SK-N-SH treated with all-trans-retinoic acid at 6 μM for 48 hours (cell line): ENCODE measurements around the gene KCTD20.

Source experiments
- ATAC-seq: fragments of 200-7000 bp; cut with Tn5 transposase; 3 replicates; pipeline ENCODE4 v1.9.1; 2020; ENCODE audit warnings: mild to moderate bottlenecking, moderate library complexity
- ARNTL ChIP-seq: fragments of 450-650 bp; formaldehyde crosslinking; IDR thresholded peaks from 2 replicates; pipeline ENCODE4 v1.5.0; 2020; ENCODE audit warnings: low read depth, mild to moderate bottlenecking, moderate library complexity, borderline replicate concordance
- BACH2 ChIP-seq: fragments of 250-450 bp; sonication (Bioruptor Pico); IDR thresholded peaks from 2 replicates; pipeline ENCODE4 v1.9.0; 2021; ENCODE audit warnings: mild to moderate bottlenecking, borderline replicate concordance
- CSDC2 ChIP-seq: fragments of 250-450 bp; sonication (Bioruptor Pico); IDR thresholded peaks from 2 replicates; pipeline ENCODE4 v1.5.0; 2020; ENCODE audit warnings: mild to moderate bottlenecking, moderate library complexity
- CSRNP3 ChIP-seq: fragments of 250-450 bp; sonication (Bioruptor Pico); IDR thresholded peaks from 2 replicates; pipeline ENCODE4 v1.5.1; 2021; ENCODE audit warnings: mild to moderate bottlenecking, moderate library complexity
- GLIS3 ChIP-seq: fragments of 250-450 bp; sonication (Bioruptor Pico); IDR thresholded peaks from 2 replicates; pipeline ENCODE4 v1.5.0; 2020; ENCODE audit warnings: mild to moderate bottlenecking, moderate library complexity
- ISL1 ChIP-seq: fragments of 250-450 bp; sonication (Bioruptor Pico); IDR thresholded peaks from 2 replicates; pipeline ENCODE4 v2.1.2; 2022; ENCODE audit warnings: mild to moderate bottlenecking, moderate library complexity
- OSR1 ChIP-seq: fragments of 250-450 bp; sonication (Bioruptor Pico); IDR thresholded peaks from 2 replicates; pipeline ENCODE4 v1.8.0; 2022; ENCODE audit warnings: moderate library complexity, mild to moderate bottlenecking, inconsistent platforms
- RARB ChIP-seq: fragments of 250-450 bp; sonication (Bioruptor Pico); IDR thresholded peaks from 2 replicates; pipeline ENCODE4 v1.8.0; 2021; ENCODE audit warnings: mild to moderate bottlenecking, moderate library complexity
- TCF4 ChIP-seq: fragments of 250-450 bp; sonication (Bioruptor Pico); IDR thresholded peaks from 2 replicates; pipeline ENCODE4 v1.8.0; 2021; ENCODE audit warnings: mild to moderate bottlenecking, moderate library complexity, borderline replicate concordance
- TOX ChIP-seq: fragments of 250-450 bp; sonication (Bioruptor Pico); IDR thresholded peaks from 2 replicates; pipeline ENCODE4 v1.8.0; 2021; ENCODE audit warnings: mild to moderate bottlenecking, moderate library complexity, borderline replicate concordance
- ZC3H10 ChIP-seq: fragments of 250-450 bp; sonication (Bioruptor Pico); IDR thresholded peaks from 2 replicates; pipeline ENCODE4 v1.5.1; 2021; ENCODE audit warnings: mild to moderate bottlenecking, moderate library complexity
- ZFP30 ChIP-seq: fragments of 450-650 bp; formaldehyde crosslinking; IDR thresholded peaks from 2 replicates; pipeline ENCODE4 v1.5.0; 2022; ENCODE audit warnings: mild to moderate bottlenecking, moderate library complexity
- ZNF70 ChIP-seq: fragments of 450-650 bp; formaldehyde crosslinking; IDR thresholded peaks from 2 replicates; pipeline ENCODE4 v1.5.0; 2020; ENCODE audit warnings: mild to moderate bottlenecking, moderate library complexity
- ZNF8 ChIP-seq: fragments of 450-650 bp; formaldehyde crosslinking; IDR thresholded peaks from 2 replicates; pipeline ENCODE4 v1.5.0; 2020; ENCODE audit warnings: mild to moderate bottlenecking, moderate library complexity
- TF ChIP-seq, protein P1 (sequence below): fragments of 250-450 bp; sonication (Bioruptor Pico); IDR thresholded peaks from 2 replicates; pipeline ENCODE4 v1.5.1; 2020; ENCODE audit warnings: low read depth, mild to moderate bottlenecking, moderate library complexity
- TF ChIP-seq, protein P2 (sequence below): fragments of 250-450 bp; sonication (Bioruptor Pico); IDR thresholded peaks from 2 replicates; pipeline ENCODE4 v1.8.0; 2021; ENCODE audit warnings: low read depth, mild to moderate bottlenecking, moderate library complexity, borderline replicate concordance
- TF ChIP-seq, protein P3 (sequence below): fragments of 250-450 bp; sonication (Bioruptor Pico); IDR thresholded peaks from 2 replicates; pipeline ENCODE4 v1.5.0; 2020; ENCODE audit warnings: mild to moderate bottlenecking, moderate library complexity
- TF ChIP-seq, protein P4 (sequence below): fragments of 250-450 bp; sonication (Bioruptor Pico); IDR thresholded peaks from 2 replicates; pipeline ENCODE4 v1.8.0; 2020; ENCODE audit warnings: mild to moderate bottlenecking, moderate library complexity, borderline replicate concordance

KCTD20 gene

GRCh38 chr6:36501686-36502085 lies 58.9 kb downstream of the KCTD20 start:
- no peak for TF ChIP-seq ZNF8 (CRISPR knock-in tag)
- TF ChIP-seq CSDC2: no peak
- TF ChIP-seq CSRNP3 (CRISPR knock-in tag): no peak
- peak; percentile 38; the same call in 1 of the 2 replicates for TF ChIP-seq ISL1
- no peak for TF ChIP-seq GLIS3 (CRISPR knock-in tag)
- ATAC-seq: no peak

DNA sequence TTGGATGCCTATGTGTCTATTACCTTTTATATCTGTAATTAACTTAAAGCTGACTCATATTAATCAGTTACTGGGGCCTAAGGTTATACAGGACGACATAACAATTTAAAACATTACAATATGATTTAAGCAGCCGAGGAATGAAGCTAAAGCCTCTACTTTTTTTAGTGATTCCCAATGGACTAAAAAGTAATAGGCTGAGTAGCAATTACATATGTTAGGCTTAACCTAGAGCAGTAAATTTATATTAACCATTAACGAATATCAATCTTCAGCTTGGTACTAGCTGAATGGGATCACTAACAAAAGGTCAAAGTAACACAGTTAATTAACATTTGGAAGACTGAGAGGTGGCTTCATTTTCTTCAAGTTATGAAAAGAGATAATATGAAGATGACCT lies 61.4 kb downstream of the KCTD20 start:
- no peak for ATAC-seq

GRCh38 chr6:36504982-36505381 lies 62.2 kb downstream of the KCTD20 start:
- ATAC-seq: no peak

More for the DNA sequence above, 61.4 kb downstream of the KCTD20 start:
- TF ChIP-seq ZFP30 (CRISPR knock-in tag) (no peak), ISL1 (no peak), TOX (CRISPR knock-in tag) (no peak), RARB (CRISPR knock-in tag) (no peak), ZC3H10 (CRISPR knock-in tag) (no peak), ZNF70 (CRISPR knock-in tag) (no peak), BACH2 (no peak), CSRNP3 (CRISPR knock-in tag) (no peak), ARNTL (CRISPR knock-in tag) (no peak), GLIS3 (CRISPR knock-in tag) (no peak), TCF4 (CRISPR knock-in tag) (no peak), CSDC2 (no peak), OSR1 (no peak)
- TF ChIP-seq, protein P1, sequence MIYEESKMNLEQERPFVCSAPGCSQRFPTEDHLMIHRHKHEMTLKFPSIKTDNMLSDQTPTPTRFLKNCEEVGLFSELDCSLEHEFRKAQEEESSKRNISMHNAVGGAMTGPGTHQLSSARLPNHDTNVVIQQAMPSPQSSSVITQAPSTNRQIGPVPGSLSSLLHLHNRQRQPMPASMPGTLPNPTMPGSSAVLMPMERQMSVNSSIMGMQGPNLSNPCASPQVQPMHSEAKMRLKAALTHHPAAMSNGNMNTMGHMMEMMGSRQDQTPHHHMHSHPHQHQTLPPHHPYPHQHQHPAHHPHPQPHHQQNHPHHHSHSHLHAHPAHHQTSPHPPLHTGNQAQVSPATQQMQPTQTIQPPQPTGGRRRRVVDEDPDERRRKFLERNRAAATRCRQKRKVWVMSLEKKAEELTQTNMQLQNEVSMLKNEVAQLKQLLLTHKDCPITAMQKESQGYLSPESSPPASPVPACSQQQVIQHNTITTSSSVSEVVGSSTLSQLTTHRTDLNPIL (CRISPR knock-in tag): no peak
- TF ChIP-seq, protein P2, sequence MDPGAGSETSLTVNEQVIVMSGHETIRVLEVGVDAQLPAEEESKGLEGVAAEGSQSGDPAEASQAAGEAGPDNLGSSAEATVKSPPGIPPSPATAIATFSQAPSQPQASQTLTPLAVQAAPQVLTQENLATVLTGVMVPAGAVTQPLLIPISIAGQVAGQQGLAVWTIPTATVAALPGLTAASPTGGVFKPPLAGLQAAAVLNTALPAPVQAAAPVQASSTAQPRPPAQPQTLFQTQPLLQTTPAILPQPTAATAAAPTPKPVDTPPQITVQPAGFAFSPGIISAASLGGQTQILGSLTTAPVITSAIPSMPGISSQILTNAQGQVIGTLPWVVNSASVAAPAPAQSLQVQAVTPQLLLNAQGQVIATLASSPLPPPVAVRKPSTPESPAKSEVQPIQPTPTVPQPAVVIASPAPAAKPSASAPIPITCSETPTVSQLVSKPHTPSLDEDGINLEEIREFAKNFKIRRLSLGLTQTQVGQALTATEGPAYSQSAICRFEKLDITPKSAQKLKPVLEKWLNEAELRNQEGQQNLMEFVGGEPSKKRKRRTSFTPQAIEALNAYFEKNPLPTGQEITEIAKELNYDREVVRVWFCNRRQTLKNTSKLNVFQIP (CRISPR knock-in tag): no peak
- TF ChIP-seq, protein P3, sequence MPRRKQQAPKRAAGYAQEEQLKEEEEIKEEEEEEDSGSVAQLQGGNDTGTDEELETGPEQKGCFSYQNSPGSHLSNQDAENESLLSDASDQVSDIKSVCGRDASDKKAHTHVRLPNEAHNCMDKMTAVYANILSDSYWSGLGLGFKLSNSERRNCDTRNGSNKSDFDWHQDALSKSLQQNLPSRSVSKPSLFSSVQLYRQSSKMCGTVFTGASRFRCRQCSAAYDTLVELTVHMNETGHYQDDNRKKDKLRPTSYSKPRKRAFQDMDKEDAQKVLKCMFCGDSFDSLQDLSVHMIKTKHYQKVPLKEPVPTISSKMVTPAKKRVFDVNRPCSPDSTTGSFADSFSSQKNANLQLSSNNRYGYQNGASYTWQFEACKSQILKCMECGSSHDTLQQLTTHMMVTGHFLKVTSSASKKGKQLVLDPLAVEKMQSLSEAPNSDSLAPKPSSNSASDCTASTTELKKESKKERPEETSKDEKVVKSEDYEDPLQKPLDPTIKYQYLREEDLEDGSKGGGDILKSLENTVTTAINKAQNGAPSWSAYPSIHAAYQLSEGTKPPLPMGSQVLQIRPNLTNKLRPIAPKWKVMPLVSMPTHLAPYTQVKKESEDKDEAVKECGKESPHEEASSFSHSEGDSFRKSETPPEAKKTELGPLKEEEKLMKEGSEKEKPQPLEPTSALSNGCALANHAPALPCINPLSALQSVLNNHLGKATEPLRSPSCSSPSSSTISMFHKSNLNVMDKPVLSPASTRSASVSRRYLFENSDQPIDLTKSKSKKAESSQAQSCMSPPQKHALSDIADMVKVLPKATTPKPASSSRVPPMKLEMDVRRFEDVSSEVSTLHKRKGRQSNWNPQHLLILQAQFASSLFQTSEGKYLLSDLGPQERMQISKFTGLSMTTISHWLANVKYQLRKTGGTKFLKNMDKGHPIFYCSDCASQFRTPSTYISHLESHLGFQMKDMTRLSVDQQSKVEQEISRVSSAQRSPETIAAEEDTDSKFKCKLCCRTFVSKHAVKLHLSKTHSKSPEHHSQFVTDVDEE (CRISPR knock-in tag): no peak
- TF ChIP-seq, protein P4, sequence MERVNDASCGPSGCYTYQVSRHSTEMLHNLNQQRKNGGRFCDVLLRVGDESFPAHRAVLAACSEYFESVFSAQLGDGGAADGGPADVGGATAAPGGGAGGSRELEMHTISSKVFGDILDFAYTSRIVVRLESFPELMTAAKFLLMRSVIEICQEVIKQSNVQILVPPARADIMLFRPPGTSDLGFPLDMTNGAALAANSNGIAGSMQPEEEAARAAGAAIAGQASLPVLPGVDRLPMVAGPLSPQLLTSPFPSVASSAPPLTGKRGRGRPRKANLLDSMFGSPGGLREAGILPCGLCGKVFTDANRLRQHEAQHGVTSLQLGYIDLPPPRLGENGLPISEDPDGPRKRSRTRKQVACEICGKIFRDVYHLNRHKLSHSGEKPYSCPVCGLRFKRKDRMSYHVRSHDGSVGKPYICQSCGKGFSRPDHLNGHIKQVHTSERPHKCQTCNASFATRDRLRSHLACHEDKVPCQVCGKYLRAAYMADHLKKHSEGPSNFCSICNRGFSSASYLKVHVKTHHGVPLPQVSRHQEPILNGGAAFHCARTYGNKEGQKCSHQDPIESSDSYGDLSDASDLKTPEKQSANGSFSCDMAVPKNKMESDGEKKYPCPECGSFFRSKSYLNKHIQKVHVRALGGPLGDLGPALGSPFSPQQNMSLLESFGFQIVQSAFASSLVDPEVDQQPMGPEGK: no peak

More at GRCh38 chr6:36504982-36505381, 62.2 kb downstream of the KCTD20 start:
- TF ChIP-seq OSR1 (no peak), CSDC2 (no peak), ZC3H10 (CRISPR knock-in tag) (no peak), RARB (CRISPR knock-in tag) (no peak)
- TF ChIP-seq, protein P2 (CRISPR knock-in tag): no peak
- TF ChIP-seq, protein P4: no peak
